OCI-M1 (cell line): ENCODE measurements around the gene ZBTB40.
A peak's percentile ranks its signal among the peaks of the same experiment; 100 is the strongest.

ENCODE experiments used
- DNase-seq: peaks from one replicate; lab custom pipeline; 2025; lab: John Stamatoyannopoulos, UW

The ZBTB40 gene

GRCh38 chr1:22503721-22504410 lies 52.2 kb downstream of the ZBTB40 start:
- DNase-seq = peak; percentile 41

GRCh38 chr1:22506130-22506692 lies 54.6 kb downstream of the ZBTB40 start:
- no peak for DNase-seq

- DNase-seq = no peak
Measured at GRCh38 chr1:22507587-22507986, 55.9 kb downstream of the ZBTB40 start.

GRCh38 chr1:22508329-22508728 lies 56.7 kb downstream of the ZBTB40 start:
- DNase-seq = no peak

GRCh38 chr1:22508991-22509390 lies 57.3 kb downstream of the ZBTB40 start:
- no peak for DNase-seq

- no peak for DNase-seq
Measured at GRCh38 chr1:22509815-22510214, 58.2 kb downstream of the ZBTB40 start.

- DNase-seq = no peak
Measured at GRCh38 chr1:22512873-22513272, 61.2 kb downstream of the ZBTB40 start.

- no peak for DNase-seq
Measured at GRCh38 chr1:22516906-22517571, 65.4 kb downstream of the ZBTB40 start.

GRCh38 chr1:22517956-22518355 lies 66.3 kb downstream of the ZBTB40 start:
- DNase-seq = no peak

GRCh38 chr1:22518379-22518778 lies 66.7 kb downstream of the ZBTB40 start:
- no peak for DNase-seq

- DNase-seq = no peak
Measured at GRCh38 chr1:22520871-22521270, 69.2 kb downstream of the ZBTB40 start.

GRCh38 chr1:22521692-22522091 lies 70.0 kb downstream of the ZBTB40 start:
- DNase-seq = no peak

GRCh38 chr1:22522221-22522743 lies 70.6 kb downstream of the ZBTB40 start:
- no peak for DNase-seq

GRCh38 chr1:22524481-22524880 lies 72.8 kb downstream of the ZBTB40 start:
- no peak for DNase-seq

- DNase-seq = no peak
Measured at GRCh38 chr1:22525211-22525610, 73.6 kb downstream of the ZBTB40 start.

- DNase-seq = no peak
Measured at GRCh38 chr1:22525646-22526045, 74.0 kb downstream of the ZBTB40 start.

GRCh38 chr1:22526098-22526497 lies 74.4 kb downstream of the ZBTB40 start:
- DNase-seq = no peak

GRCh38 chr1:22526677-22527076 lies 75.0 kb downstream of the ZBTB40 start:
- no peak for DNase-seq

GRCh38 chr1:22527122-22527521 lies 75.5 kb downstream of the ZBTB40 start:
- no peak for DNase-seq

GRCh38 chr1:22527555-22528296 lies 76.1 kb downstream of the ZBTB40 start:
- no peak for DNase-seq

GRCh38 chr1:22528451-22528850 lies 76.8 kb downstream of the ZBTB40 start:
- DNase-seq = no peak

GRCh38 chr1:22529901-22530621 lies 78.4 kb downstream of the ZBTB40 start:
- no peak for DNase-seq
